Naive B cell (primary cell): ENCODE results near the gene SNX9. TPM values are rescaled to one million over a fixed set of nuclear protein-coding genes. Genes with fewer than 3 reads are reported as not detected.
A peak's percentile ranks its signal among the peaks of the same experiment; 100 is the strongest.

Experiments
- ATAC-seq, 2 donors: fragments of 150-1000 bp; cut with Tn5 transposase; 2 replicates each; pipeline ENCODE4 v1.10.0; 2021; ENCODE audit warnings: low read depth in 2 of 2, mild to moderate bottlenecking in 2 of 2, moderate library complexity in 2 of 2
- DNase-seq: peaks from one replicate; pipeline ENCODE4 v3.0.0; 2022
- H3K27ac Mint-ChIP-seq, 6 donors: one replicate each; pipeline ENCODE4 v1.8.0; 2020 to 2022; ENCODE audit warnings: mild to moderate bottlenecking in 6 of 6, mixed read lengths in 6 of 6, moderate library complexity in 5 of 6, inconsistent platforms in 2 of 6
- H3K27me3 Mint-ChIP-seq, 3 donors: one replicate each; pipeline ENCODE4 v1.8.0; 2021 to 2022; ENCODE audit warnings: mixed read lengths in 3 of 3, mild to moderate bottlenecking in 1 of 3
- H3K36me3 Mint-ChIP-seq, 2 donors: one replicate each; pipeline ENCODE4 v1.8.0; 2020 to 2022; ENCODE audit warnings: mixed read lengths in 2 of 2, inconsistent platforms in 1 of 2, mild to moderate bottlenecking in 1 of 2
- H3K4me1 Mint-ChIP-seq, 3 donors: one replicate each; pipeline ENCODE4 v1.8.0; 2020 to 2022; ENCODE audit warnings: mixed read lengths in 3 of 3, inconsistent platforms in 1 of 3, mild to moderate bottlenecking in 1 of 3, moderate library complexity in 1 of 3
- H3K4me3 Mint-ChIP-seq, 8 donors: one replicate each; pipeline ENCODE4 v1.8.0; 2020 to 2022; ENCODE audit warnings: mild to moderate bottlenecking in 8 of 8, mixed read lengths in 8 of 8, moderate library complexity in 8 of 8, inconsistent platforms in 2 of 8
- H3K9me3 Mint-ChIP-seq, 7 donors: one replicate each; pipeline ENCODE4 v1.8.0; 2020 to 2022; ENCODE audit warnings: mixed read lengths in 7 of 7, mild to moderate bottlenecking in 5 of 7, inconsistent platforms in 2 of 7, moderate library complexity in 1 of 7
- polyA plus RNA-seq, 6 donors: library from polyadenylated mRNA; unstranded; fragments of 300-500 nt; fragmentation: Illumina TruSeq; gene quantifications; one replicate each; pipeline ENCODE4 v1.2.3, GENCODE V29; 2021; ENCODE audit warnings: low read depth in 6 of 6

The SNX9 gene
- polyA plus RNA-seq, 6 donors from 2014 or later, result 19.7 to 28.3 (median 25.7) TPM

- Mint-ChIP-seq H3K27me3 (no peaks in the 10 kb centered on the region), H3K9me3 (no peaks in the 10 kb centered on the region), H3K27ac (peak overlapping the region; percentile 60 to 93 (median 68)), H3K36me3 (peaks cover 25 to 43% of the 10 kb centered on the region in 2 donors), H3K4me3 (peak overlapping the region in 7 of 8 donors; percentile 31 to 72 (median 39)), H3K4me1 (peaks cover 28 to 40% (median 29%) of the 10 kb centered on the region in 3 donors)
- peak; percentile 29 to 41 for ATAC-seq
- no peak for DNase-seq
These were observed 54.8 kb downstream of the SNX9 start for GRCh38 chr6:157877573-157878438.

- ATAC-seq (no peak), DNase-seq (no peak)
- H3K27ac Mint-ChIP-seq, result peak overlapping the region in 2 of 6 donors; percentile 34 to 73
These were observed 56.2 kb downstream of the SNX9 start for GRCh38 chr6:157879034-157879872.

DNA sequence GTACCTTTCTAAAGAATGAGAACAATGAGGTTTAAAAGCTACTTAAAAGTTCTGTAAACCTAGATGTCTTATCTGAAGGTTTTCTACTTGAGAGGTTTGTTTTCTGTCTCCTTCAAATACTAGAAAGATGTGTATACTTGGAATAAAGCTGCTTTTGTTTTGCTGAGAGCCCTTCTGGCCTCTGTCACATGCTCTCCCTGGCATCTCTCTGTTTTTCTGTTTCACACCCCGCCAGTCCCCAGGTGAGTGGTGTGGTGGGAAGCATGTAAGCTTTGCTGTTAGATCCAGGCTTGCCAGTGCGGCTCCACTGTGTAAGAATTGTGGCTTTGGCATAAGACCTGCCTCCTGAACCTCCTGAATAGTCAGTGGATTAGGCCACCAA lies 56.8 kb downstream of the SNX9 start:
- H3K4me3 Mint-ChIP-seq, result peak overlapping the region in 1 of 8 donors; percentile 2
- peaks cover 23 to 39% of the 10 kb centered on the region in 2 donors for H3K36me3 Mint-ChIP-seq
- no peaks in the 10 kb centered on the region for H3K27me3 Mint-ChIP-seq
- no peaks in the 10 kb centered on the region for H3K9me3 Mint-ChIP-seq
- no peak for DNase-seq
- peaks cover 23 to 36% (median 32%) of the 10 kb centered on the region in 3 donors for H3K4me1 Mint-ChIP-seq
- ATAC-seq, result no peak
- peak overlapping the region in 3 of 6 donors; percentile 8 to 44 (median 16) for H3K27ac Mint-ChIP-seq

More at GRCh38 chr6:157879034-157879872, 56.2 kb downstream of the SNX9 start:
- Mint-ChIP-seq H3K4me3 (peak overlapping the region in 1 of 8 donors; percentile 61), H3K9me3 (no peaks in the 10 kb centered on the region), H3K4me1 (peaks cover 23 to 33% (median 33%) of the 10 kb centered on the region in 3 donors), H3K36me3 (peaks cover 27 to 45% of the 10 kb centered on the region in 2 donors), H3K27me3 (no peaks in the 10 kb centered on the region)

DNA sequence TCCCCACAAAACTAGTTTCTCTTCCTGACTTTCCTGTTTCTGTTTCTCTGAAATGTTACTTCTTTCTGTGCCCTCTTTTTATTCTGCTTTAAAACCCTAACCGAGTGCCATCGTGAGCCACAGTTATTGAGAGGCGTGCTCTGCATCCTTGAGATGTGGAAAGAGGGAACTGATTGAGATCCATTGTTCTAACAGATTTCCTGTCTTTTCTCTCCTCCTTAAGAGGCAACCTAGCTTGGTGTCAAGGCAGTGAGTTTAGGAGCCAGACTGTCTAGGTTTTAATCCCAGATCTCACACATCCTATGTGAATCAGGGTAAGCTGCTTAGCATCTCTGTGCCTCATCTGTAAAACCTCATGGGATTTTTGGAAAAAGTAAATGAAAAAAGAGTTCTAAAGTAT lies 57.5 kb downstream of the SNX9 start:
- Mint-ChIP-seq H3K27ac (peak overlapping the region in 3 of 6 donors; percentile 8 to 73 (median 20)), H3K36me3 (peaks cover 16 to 35% of the 10 kb centered on the region in 2 donors), H3K4me3 (peak overlapping the region in 2 of 8 donors; percentile 2), H3K9me3 (no peaks in the 10 kb centered on the region), H3K4me1 (peaks cover 28 to 39% (median 35%) of the 10 kb centered on the region in 3 donors), H3K27me3 (no peaks in the 10 kb centered on the region)
- DNase-seq, result no peak
- ATAC-seq, result no peak

DNA sequence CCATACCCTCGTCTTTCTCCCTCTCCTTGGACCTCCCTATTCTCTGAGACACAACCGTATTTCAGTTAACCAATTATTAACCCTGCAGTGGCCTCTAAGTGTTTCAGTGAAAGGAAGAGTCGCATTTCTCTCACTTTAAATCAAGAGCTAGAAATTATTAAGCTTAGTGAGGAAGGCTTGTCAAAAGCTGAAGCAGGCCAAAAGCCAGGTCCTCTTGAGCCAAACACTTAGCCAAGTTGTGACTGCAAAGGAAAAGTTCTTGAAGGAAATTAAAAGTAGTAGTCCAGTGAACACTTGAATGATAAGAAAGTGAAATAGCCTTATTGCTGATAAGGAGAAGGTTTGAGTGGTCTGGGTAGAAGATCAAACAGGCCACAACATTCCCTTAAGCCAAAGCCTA lies 58.3 kb downstream of the SNX9 start:
- Mint-ChIP-seq H3K4me1 (peaks cover 34 to 45% (median 41%) of the 10 kb centered on the region in 3 donors), H3K4me3 (no peak overlapping the region), H3K9me3 (no peaks in the 10 kb centered on the region), H3K27me3 (no peaks in the 10 kb centered on the region), H3K36me3 (peaks cover 16 to 35% of the 10 kb centered on the region in 2 donors), H3K27ac (peak overlapping the region in 4 of 6 donors; percentile 50 to 87 (median 52))
- ATAC-seq, result no peak
- DNase-seq, result no peak

- DNase-seq, result no peak
These were observed 61.7 kb downstream of the SNX9 start for GRCh38 chr6:157884756-157885155.

GRCh38 chr6:157885211-157885788 lies 62.3 kb downstream of the SNX9 start:
- ATAC-seq (peak; percentile 89 to 91), DNase-seq (peak; percentile 80)
- Mint-ChIP-seq H3K9me3 (no peaks in the 10 kb centered on the region), H3K27me3 (no peaks in the 10 kb centered on the region), H3K36me3 (peaks cover 37 to 45% of the 10 kb centered on the region in 2 donors), H3K4me3 (peak overlapping the region in 6 of 8 donors; percentile 10 to 32 (median 30)), H3K27ac (peak overlapping the region; percentile 81 to 99 (median 94)), H3K4me1 (peaks cover 20 to 36% (median 29%) of the 10 kb centered on the region in 3 donors)

More at GRCh38 chr6:157884756-157885155, 61.7 kb downstream of the SNX9 start:
- Mint-ChIP-seq H3K36me3 (peaks cover 39 to 43% of the 10 kb centered on the region in 2 donors), H3K9me3 (no peaks in the 10 kb centered on the region), H3K4me3 (peak overlapping the region in 1 of 8 donors; percentile 36), H3K4me1 (peaks cover 23 to 38% (median 34%) of the 10 kb centered on the region in 3 donors), H3K27me3 (no peaks in the 10 kb centered on the region), H3K27ac (peak overlapping the region; percentile 81 to 99 (median 94))
- peak in 1 of 2 donors; percentile 6 for ATAC-seq

DNA sequence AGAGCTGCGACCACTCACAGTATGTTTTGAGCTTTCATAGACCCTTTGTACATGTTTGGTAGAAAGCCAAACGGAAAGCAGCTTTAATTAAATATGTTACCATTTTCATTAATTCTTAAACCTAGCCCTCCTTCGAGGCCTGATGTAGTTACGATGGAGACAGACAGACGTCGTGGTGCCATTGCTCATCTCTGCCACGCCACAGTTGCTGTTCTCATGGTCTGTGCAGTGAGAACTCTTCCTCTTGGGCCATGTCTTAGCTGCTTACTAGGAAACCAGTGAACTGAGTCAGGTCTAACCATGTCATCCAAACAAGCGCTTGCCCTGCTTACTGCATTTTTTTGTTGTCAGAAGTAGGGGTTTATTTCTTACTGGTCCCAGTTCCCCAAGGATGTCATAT lies 62.8 kb downstream of the SNX9 start:
- no peaks in the 10 kb centered on the region for H3K27me3 Mint-ChIP-seq
- peaks cover 16 to 33% (median 24%) of the 10 kb centered on the region in 3 donors for H3K4me1 Mint-ChIP-seq
- H3K27ac Mint-ChIP-seq, result peak overlapping the region; percentile 81 to 99 (median 94)
- peak overlapping the region in 5 of 8 donors; percentile 12 to 32 (median 30) for H3K4me3 Mint-ChIP-seq
- no peaks in the 10 kb centered on the region for H3K9me3 Mint-ChIP-seq
- ATAC-seq, result peak in 1 of 2 donors; percentile 15
- peaks cover 37 to 43% of the 10 kb centered on the region in 2 donors for H3K36me3 Mint-ChIP-seq
- DNase-seq, result no peak

DNA sequence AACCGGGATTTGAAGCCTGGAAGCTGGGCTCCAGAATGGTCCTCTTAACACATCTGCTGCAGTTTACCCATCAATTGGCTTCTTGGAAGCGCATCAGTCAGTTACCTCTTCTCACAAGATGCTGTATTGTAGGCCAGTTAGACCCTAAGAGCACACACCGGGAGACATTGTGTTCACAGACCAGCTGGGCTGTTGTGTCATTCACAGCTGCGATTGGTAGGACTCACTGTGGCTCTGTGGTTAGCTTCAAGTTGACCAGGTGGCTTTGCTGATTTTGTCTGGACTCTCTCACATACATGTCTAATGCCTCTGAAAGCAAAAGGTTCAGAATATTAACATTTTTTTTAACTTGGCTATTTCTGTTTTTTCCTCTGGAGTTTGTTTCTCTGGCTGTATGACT lies 64.8 kb downstream of the SNX9 start:
- H3K4me1 Mint-ChIP-seq, result peaks cover 33 to 36% (median 36%) of the 10 kb centered on the region in 3 donors
- no peak for DNase-seq
- peaks cover 39 to 48% of the 10 kb centered on the region in 2 donors for H3K36me3 Mint-ChIP-seq

DNA sequence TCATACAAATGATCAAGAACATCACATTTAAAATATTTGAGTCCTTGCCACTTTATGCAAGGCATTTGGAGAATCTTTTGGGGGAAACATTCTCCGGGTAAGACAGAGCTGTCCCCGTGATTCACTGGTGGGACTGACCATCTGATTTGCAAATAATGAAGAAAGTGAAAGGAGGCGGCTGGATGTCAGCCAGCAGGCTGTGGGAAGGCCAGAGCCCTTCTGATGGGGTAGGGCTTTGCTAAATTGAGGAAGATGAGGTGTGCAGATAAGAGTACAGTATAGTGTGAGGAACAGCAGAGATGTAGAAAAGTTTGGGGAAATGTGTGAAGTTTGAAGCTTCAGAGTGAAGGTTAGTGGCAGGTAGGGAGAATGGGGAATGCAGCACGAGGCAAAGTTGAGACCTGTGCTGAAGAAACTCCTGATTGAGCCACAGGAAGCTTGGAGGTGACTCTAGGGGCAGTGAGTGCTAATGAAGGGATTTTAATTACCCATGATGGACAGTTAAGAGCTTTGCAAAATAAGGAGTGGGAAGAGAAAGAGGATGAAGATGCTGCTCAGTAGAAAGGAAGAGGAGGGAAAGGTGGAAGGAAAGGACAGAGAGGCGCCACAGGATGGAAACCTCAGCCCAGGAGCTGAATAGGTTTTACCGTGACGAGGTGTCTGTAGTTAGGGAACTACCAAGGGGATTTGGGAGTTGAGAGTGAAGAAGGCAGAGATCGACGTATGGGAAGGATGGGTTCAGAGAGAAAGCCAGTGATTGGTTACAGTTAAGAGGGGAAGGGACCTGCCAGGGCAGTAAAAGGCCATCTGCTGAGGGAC lies 68.7 kb downstream of the SNX9 start:
- Mint-ChIP-seq H3K4me3 (peak overlapping the region in 2 of 8 donors; percentile 14 to 34), H3K27ac (peak overlapping the region; percentile 54 to 89 (median 80)), H3K4me1 (peaks cover 23 to 27% (median 25%) of the 10 kb centered on the region in 3 donors), H3K36me3 (peaks cover 38 to 55% of the 10 kb centered on the region in 2 donors), H3K27me3 (no peaks in the 10 kb centered on the region), H3K9me3 (no peaks in the 10 kb centered on the region)
- no peak for ATAC-seq
- no peak for DNase-seq

More for the DNA sequence above, 64.8 kb downstream of the SNX9 start:
- H3K4me3 Mint-ChIP-seq, result peak overlapping the region in 1 of 8 donors; percentile 53
- H3K9me3 Mint-ChIP-seq, result no peaks in the 10 kb centered on the region
- no peaks in the 10 kb centered on the region for H3K27me3 Mint-ChIP-seq
- peak overlapping the region in 4 of 6 donors; percentile 27 to 84 (median 64) for H3K27ac Mint-ChIP-seq
- ATAC-seq, result no peak

- Mint-ChIP-seq H3K36me3 (peaks cover 31 to 48% of the 10 kb centered on the region in 2 donors), H3K27me3 (no peaks in the 10 kb centered on the region), H3K4me1 (peaks cover 22 to 27% (median 23%) of the 10 kb centered on the region in 3 donors), H3K4me3 (peak overlapping the region in 3 of 8 donors; percentile 14 to 66 (median 34)), H3K9me3 (no peaks in the 10 kb centered on the region), H3K27ac (peak overlapping the region in 5 of 6 donors; percentile 60 to 89 (median 88))
- no peak for DNase-seq
- ATAC-seq, result no peak
These were observed 69.4 kb downstream of the SNX9 start for GRCh38 chr6:157892363-157892877.

GRCh38 chr6:157893238-157893637 lies 70.2 kb downstream of the SNX9 start:
- H3K27me3 Mint-ChIP-seq, result no peaks in the 10 kb centered on the region
- peak overlapping the region in 1 of 8 donors; percentile 23 for H3K4me3 Mint-ChIP-seq
- peak overlapping the region in 5 of 6 donors; percentile 79 to 90 (median 82) for H3K27ac Mint-ChIP-seq
- DNase-seq (peak; percentile 51), ATAC-seq (peak; percentile 84 to 85)
- H3K4me1 Mint-ChIP-seq, result peaks cover 19 to 27% (median 19%) of the 10 kb centered on the region in 3 donors
- H3K36me3 Mint-ChIP-seq, result peaks cover 23 to 40% of the 10 kb centered on the region in 2 donors
- no peaks in the 10 kb centered on the region for H3K9me3 Mint-ChIP-seq
